Measurements from ENCODE around the gene TLE4.
"Not testable (repeated sequence)": the region's sequence is repeated elsewhere in the genome, so short reads cannot be mapped to it uniquely, and the experiment has no call there.

The TLE4 gene

GRCh38 chr9:79604149-79604548 is 32.4 kb downstream of the TLE4 start:
- no peak for DNase-seq

- no peak for DNase-seq
Measured at GRCh38 chr9:79604921-79605562, 33.3 kb downstream of the TLE4 start.

- not testable (repeated sequence) for DNase-seq
Measured at GRCh38 chr9:79606529-79606928, 34.8 kb downstream of the TLE4 start.

- DNase-seq, result no peak
Measured at GRCh38 chr9:79609468-79610018, 37.8 kb downstream of the TLE4 start.

- DNase-seq, result peak in 1 of 4 experiments; percentile 28
Measured at GRCh38 chr9:79610019-79610631, 38.4 kb downstream of the TLE4 start.

- DNase-seq, result peak; percentile 75 to 92 (median 84)
Measured at GRCh38 chr9:79610791-79611614, 39.2 kb downstream of the TLE4 start.

GRCh38 chr9:79613145-79613544 is 41.4 kb downstream of the TLE4 start:
- DNase-seq, result no peak

- DNase-seq, result no peak
Measured at GRCh38 chr9:79615038-79615437, 43.3 kb downstream of the TLE4 start.

GRCh38 chr9:79616013-79616412 is 44.2 kb downstream of the TLE4 start:
- DNase-seq, result peak in 3 of 4 experiments; percentile 35 to 62 (median 55)

GRCh38 chr9:79616971-79617370 is 45.2 kb downstream of the TLE4 start:
- no peak for DNase-seq

- no peak for DNase-seq
Measured at GRCh38 chr9:79617395-79617794, 45.6 kb downstream of the TLE4 start.

GRCh38 chr9:79619930-79620329 is 48.2 kb downstream of the TLE4 start:
- no peak for DNase-seq

GRCh38 chr9:79621916-79622575 is 50.3 kb downstream of the TLE4 start:
- no peak for DNase-seq

- DNase-seq, result peak; percentile 62 to 91 (median 74)
Measured at GRCh38 chr9:79623799-79624721, 52.3 kb downstream of the TLE4 start.

GRCh38 chr9:79629721-79630120 is 58.0 kb downstream of the TLE4 start:
- DNase-seq, result no peak

- DNase-seq, result no peak
Measured at GRCh38 chr9:79630521-79631403, 59.0 kb downstream of the TLE4 start.

- DNase-seq, result no peak
Measured at GRCh38 chr9:79632060-79632459, 60.3 kb downstream of the TLE4 start.

- DNase-seq, result no peak
Measured at GRCh38 chr9:79632705-79633104, 60.9 kb downstream of the TLE4 start.

GRCh38 chr9:79633558-79633957 is 61.8 kb downstream of the TLE4 start:
- DNase-seq, result no peak

GRCh38 chr9:79637177-79637925 is 65.6 kb downstream of the TLE4 start:
- DNase-seq, result no peak

Data from suppressor macrophage (primary cell).